Testis (tissue), 2 donors: Measurements from ENCODE around the gene GSX2.

Source experiments
- CTCF ChIP-seq, 3 experiments: fragments of 450-650 bp in 2 of 3; fragments of 200-600 bp in 1 of 3; sonication (generic) in 1 of 3; IDR thresholded peaks; one replicate each; pipeline ENCODE4 v1.5.1; 2016 to 2019; ENCODE audit warnings: antibody characterized with exemption in 3 of 3, mild to moderate bottlenecking in 2 of 3, moderate library complexity in 1 of 3
- POLR2A ChIP-seq: fragments of 450-650 bp; IDR thresholded peaks from one replicate; pipeline ENCODE4 v1.6.1; 2017; ENCODE audit warnings: antibody characterized with exemption, mild to moderate bottlenecking, moderate library complexity

- TF ChIP-seq POLR2A, result no peak
- no peak for TF ChIP-seq CTCF (IDR thresholded peaks at IDR 0.05)
These were observed 26.6 kb upstream of the GSX2 start for GRCh38 chr4:54073271-54073880.
